Islet of Langerhans (tissue), 1 donor: ENCODE data around the gene VWC2.
"Not testable (repeated sequence)": the region's sequence is repeated elsewhere in the genome, so short reads cannot be mapped to it uniquely, and the experiment has no call there.

Experiments
- FAIRE-seq: peaks from one replicate; lab custom pipeline; 2011; peaks lifted over from hg19 to GRCh38; lab: Jason Lieb, UNC

Gene VWC2

DNA sequence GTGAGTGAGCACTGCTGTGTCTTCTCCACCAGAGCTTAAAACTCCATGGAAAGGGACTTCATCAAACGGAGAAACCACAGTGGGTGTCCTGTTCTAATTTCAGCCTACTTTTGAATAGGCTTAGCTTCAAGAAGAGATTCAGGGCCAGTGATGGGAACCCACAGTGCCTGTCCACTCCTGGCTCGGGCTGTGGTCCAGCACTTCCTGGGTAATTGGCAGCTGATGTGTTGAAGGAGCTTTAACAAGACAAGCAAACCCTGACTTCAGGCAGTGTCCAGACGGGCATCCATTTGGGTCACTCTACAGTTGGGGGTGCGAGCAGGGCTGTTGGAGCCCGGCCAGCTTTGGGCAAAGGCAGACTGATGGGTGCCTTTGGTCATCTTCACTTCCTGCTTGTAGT, 14.5 kb downstream of the VWC2 start:
- no peak for FAIRE-seq

DNA sequence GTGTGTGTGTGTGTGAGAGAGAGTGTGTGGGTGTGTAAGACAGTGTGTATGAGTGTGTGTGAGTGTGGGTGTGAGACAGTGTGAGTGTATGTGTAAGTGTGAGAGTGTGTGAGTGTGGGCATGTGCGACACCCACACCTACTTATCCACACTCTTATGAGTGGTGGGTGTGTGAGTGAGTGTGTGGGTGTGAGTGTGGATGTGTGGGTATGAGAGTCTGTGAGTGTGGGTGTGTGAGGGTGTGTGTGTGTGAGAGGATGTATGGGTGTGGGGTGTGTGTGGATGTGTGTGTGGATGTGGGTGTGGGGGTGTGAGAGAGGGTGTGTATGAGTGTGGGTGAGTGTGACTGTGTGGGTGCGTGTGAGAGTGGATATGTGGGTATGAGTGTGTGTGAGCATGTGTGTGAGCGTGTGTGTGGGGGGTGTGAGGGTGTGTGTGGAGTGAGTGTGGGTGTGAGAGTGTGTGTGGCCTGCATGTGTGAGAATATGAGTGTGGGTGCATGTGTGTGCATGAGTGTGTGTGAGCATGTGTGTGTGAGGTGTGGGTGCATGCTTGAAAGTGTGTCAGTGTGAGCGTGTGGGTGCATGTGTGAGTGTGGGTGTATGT, 15.1 kb downstream of the VWC2 start:
- no peak for FAIRE-seq

DNA sequence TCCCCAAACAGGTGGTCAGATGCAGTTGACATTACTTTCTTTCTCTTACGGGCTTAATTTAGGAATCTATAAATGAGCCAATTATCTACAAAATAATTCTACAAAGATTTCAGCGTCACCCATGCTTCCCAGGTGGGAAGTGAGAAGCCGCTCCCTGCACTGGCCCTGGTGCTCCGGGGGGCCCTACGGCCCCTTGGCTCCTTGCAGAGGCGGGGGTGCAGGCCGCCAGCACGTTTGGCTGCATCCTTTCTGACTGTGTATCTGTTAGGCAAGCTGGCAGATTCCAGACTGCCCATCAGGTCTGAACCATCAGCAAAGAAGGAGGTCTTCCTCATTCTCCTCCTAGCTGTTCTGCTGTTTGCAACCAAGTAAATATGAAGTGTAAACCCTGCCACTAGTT, 16.3 kb downstream of the VWC2 start:
- no peak for FAIRE-seq

DNA sequence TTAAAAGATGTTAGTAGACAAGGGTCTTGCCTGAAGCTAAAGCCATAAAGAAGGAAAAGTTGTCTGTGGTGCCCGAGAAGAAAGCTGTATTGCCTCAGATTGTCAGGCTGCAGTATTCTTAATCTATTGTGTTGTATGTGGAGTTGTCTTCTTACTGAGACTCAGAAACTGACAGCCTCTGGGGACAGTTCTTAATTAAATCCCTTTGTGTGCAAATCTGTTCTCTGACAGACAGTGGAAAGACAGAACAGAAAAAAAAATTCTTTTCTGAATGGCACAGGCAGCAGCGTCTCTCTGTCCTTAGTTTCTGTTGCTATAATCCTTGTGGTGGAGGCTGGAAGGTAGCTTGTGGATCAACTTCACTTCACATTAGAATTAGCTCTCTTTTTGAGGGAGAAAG, 16.8 kb downstream of the VWC2 start:
- no peak for FAIRE-seq

DNA sequence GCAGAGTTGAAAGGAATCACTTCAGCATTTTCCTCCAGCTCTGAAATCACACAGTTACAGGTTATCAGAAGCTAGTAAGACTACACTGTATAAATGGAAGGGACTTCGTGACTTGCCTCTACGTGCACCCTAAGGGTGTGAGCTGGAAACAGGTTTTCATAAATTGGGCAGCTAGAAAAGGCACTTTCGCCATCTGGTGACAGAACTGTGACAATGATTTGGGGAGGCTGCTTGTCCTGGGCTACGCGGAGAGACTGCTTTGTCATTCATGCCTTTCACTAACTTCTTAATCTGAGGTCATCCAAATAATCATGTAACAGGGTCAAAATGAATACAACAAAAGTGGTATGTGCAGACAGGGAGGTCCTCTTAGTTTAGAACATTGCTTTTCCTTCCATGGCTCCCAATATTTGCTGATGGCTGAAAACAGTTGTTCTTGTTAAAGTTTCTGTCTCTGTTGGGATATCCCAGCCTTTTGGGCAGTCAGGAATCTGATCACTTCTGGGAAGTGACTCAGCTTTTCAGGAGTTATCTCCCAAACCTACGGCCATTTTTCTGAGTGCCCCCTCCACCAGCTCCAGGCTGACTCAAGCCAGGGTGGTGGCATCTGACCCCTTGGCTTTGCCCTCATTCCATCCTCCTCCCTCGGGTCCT, 17.8 kb downstream of the VWC2 start:
- no peak for FAIRE-seq

DNA sequence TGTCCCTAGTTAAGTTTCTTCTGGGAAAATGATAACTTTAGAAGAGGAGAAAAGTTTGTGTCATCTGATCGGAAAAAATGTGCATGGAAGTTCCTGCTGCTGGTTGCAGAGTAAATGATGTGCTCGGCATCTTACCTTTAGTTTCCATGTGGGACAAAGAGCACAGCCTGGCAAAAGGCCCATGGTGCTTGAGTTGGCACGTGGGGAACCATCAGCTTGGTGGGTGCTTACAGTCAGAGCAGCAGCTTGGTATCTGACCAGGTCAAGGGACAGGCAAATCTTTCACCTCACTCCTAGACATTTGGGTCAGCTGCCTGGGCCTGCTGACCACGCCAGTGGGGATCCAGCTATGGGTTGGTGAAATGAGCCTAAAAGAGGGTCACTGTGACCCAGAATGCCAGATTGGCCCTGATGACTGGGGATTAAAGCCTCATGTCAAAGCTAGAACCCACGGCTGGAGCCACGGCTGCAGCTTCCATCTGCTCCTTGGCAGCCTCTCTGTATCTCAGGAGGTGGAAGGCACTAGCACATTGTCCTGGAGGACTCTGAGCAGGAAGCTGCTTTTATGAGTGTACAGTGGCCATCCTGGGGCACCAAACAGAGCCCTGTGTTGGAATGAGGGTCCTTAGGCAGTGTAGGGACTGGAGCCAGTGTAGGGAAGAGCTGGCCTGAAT, 24.7 kb downstream of the VWC2 start:
- FAIRE-seq, result no peak

DNA sequence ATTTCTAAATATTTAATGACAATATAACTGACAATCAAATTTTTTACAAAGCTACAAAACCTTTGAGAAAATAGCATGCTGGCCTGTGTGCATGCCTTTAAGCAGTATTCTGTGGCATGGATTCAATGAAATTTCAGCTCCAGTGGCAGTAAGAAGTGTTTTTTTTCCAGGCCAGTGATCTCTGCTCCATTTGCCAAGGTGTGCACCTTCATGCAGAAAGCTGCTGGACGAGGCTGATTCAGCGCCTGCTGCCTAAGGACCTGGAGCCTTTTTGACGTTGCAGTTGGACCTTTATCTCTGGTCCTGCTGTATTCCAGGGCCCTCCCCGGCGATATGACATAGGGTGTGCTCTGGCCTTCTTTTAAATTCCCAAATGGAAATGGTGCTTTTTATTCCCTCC, 26.6 kb downstream of the VWC2 start:
- FAIRE-seq, result no peak

DNA sequence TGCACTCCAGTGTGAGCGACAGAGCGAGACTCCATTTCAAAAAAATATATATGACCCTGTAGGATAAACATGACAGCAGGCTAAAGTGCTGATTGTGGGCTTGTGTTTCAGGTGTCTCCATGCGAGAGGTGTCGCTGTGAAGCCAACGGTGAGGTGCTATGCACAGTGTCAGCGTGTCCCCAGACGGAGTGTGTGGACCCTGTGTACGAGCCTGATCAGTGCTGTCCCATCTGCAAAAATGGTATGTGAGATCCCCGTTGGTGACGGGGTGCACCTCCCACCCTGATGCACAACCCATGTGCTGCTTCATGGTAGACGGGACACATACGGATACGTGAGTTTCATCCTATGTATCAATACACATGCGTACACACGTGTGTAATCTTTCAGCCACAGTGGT, 29.2 kb downstream of the VWC2 start:
- no peak for FAIRE-seq

DNA sequence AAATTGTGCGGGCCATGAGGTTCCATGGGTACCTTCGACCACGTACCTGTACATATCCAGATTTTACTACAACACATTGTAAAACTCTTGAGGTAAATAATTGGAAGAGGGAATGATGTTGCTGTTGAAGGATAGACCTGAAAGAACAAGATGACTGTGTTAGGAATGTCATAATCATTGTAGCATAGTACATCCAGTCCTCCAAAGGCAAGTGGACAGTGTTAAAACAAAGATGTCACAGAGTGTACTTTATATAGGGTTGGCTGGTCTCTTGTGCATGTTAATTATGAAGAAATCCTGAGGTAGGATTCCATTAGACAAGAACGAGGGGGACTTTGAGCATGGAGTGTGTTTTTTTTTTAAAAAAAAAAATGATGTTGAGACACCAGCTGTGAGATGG, 30.4 kb downstream of the VWC2 start:
- FAIRE-seq, result no peak

DNA sequence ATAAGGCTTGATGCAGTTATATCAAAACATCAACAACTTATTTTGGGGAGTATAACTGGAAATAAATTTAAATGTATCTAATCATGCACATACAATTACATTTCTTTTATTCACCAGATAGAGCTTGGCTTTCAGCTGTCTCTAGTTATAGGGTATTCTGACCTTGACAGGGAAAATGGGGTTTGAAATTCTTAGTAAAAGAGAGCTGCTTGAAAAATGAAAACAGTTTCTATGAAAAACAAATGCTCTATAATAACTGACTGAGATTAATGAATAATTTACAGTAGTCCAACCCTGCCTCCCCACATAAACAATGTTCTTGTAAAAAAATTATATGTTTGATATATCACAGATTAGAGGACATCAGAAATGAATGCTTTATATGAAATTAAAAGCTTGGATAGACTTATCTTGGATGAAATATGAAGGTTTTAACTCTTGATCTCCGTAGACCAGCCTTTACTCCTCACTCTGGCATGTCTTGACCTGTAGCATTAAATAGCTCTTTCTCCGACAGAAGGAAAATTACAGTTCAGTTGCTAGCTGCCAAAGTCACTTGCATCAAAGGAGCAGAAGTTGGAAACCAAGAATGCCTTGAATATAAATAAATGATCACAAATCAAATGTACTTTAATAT, 32.1 kb downstream of the VWC2 start:
- no peak for FAIRE-seq

DNA sequence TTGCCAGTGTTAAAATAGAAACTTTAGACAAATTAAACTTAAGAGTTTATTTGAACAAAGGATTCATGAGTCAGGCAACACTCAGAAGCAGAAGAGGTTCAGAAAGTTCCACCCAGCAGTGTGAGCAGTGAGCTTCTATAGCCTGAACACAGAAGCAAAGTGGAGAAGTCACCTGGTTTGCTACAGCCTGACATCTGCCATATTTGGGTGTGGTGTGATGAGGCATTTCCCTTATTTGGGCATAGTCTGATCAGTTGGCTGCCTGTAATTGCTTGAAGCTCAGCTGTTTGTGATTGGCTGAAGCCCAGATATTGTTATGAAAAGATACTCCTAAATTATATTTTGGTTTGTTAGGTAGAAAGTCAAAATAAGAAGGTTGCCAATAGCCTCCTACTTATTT, 39.1 kb downstream of the VWC2 start:
- no peak for FAIRE-seq

DNA sequence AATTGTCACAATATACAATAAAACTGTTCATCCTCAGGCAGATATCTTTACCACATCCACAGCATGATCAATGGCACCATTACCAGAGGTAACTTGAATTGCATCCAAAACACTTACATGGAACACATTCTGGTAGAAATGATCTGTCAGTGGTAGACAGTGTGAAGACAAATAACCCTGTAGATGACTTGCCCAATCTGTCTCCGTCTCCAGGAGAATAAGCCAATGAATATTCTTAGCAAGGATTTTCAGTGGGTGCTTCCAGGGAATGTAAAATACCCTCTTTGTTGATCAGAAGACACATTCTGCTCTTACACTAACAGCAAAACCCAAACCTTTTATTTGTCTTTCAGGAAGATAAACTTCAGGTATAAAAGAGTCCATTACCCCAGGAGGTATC, 43.8 kb downstream of the VWC2 start:
- FAIRE-seq, result no peak

DNA sequence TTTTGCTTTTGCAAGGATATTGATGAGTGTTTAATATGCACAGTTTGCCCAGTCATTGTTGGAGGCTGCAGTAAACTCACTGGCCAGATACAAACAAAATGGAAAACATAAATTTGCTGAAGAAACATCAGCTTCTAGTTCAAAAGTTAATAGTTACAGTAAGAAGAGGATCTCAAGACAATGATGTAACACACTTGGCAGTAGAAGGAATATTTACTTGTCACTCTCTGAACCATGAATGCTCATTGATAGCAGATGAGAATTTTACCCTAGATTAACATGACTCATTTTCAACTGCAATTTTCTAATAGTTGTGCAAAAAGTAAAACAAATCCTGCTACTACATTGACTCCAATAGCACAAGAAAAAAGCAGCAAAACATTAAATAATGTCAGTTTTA, 47.7 kb downstream of the VWC2 start:
- no peak for FAIRE-seq

DNA sequence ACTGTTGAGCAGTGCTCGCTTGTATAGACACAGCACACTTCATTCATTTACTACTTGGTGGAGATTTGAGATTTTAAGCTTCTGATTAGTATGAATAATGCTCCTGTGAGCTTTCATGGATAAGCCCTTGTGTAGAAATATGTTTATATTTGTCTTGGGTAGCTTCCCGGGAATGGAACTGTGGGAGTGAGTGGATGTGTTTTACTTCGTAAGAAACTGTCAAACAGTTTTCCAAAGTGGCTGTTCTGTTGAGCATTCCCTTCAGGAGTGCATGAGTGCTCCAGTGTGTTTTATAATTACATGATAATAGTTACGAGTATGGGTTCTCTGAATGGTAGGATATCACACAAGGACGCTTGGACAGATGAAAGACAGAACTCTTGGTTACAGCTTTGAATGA, 49.4 kb downstream of the VWC2 start:
- no peak for FAIRE-seq

DNA sequence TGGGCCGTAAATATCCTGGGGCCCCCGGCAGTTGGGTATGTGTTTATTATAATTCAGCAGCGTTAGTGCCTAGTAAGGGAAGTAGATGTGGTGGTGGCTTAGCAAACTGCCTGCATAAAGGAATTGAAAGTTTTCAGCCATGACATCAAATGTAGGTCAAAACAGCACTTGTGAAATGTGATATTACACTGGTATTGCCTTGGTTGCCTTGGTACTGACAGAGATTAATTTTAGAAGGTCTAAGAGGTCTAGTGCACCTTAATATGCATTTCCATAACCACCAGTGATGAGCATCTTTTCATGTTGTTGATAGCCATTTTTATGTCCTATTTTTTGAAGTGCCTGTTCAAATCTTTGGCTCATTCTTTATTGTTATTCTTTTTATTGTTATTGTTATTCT, 50.1 kb downstream of the VWC2 start:
- no peak for FAIRE-seq

DNA sequence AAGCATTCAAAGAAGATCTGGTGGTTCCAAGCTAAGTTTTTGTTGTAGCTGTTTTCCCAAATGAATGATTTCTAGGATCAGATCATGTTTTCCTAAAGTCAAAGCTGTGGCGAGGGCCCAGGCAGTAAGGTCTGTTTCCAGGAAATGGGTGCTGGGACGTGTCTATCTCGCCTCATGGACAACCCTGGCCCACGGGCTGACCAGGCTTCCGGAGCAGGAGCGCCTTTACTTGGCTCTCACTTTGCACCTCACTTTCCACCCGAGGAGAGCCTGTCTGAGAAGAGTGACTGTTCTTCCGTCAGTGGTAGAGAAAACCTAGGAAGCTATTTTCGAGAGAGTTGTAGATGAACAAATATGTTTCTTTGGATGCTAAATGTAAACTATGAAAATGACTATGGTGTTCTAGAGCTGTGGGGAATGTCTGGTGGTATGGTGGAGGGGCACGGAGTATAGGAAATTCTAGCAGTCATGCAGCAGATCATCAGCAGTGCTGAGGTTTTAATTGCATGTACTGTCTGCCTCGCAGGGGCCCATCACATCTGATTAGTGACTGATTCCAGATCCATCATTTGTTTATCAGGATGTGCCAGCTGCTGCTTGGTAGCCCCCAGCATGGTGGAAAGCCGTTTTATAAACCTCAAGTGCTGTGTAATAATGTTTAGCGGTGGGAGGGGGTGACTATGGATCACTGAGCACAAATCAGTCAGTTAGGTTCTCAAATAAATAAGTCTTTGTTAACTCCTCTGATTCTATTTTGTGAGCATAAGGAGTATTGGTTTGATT, 66.6 kb downstream of the VWC2 start:
- FAIRE-seq, result no peak

DNA sequence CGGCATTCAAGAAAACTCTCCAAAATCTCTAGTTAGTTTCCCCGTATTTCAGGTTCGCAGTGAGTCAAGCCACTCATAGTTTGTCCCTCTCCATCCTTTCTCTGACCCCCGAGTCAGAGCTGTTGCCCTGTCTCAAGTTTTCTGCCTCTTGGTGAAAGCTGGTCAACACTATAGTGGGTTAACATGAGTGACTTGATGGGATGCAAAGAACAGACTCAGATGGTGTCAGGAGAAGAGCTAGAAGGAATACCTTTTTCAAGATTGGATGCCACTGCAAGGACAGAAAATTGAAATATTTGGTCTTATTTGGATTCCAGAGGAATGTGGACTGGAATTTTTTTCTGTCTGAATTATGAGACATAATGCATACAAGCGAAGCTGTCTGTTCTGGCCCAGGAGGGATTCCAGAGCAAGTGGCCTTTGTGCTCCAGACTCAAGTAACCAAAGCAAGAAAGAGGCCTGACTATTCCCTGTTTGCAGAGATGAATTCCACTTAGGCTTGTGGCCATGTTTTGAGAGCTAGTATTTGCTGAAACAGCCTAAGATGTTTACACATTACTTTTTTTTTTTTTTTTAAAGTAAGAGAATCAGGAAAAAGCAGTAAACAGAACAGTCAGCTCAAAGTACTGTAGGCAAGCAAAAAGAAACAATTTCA, 67.4 kb downstream of the VWC2 start:
- no peak for FAIRE-seq

DNA sequence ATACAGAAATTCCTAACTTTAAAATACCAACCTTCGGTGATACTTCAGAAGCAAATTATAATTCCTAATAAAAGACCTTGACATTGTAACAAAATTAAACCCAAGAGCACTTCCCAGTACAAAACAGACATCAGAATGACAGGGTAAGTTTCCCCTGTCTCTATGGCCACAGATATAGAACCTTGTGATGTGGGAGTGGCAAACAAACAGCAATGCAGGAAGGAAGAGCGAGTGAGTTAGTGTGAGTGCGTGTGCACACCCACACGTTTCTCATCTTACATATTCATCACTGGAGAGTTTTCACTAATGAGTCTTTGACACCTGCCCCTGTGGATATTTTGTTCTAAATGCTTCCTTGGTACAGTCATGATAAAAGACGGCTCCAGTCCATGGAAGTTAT, 72.2 kb downstream of the VWC2 start:
- no peak for FAIRE-seq

DNA sequence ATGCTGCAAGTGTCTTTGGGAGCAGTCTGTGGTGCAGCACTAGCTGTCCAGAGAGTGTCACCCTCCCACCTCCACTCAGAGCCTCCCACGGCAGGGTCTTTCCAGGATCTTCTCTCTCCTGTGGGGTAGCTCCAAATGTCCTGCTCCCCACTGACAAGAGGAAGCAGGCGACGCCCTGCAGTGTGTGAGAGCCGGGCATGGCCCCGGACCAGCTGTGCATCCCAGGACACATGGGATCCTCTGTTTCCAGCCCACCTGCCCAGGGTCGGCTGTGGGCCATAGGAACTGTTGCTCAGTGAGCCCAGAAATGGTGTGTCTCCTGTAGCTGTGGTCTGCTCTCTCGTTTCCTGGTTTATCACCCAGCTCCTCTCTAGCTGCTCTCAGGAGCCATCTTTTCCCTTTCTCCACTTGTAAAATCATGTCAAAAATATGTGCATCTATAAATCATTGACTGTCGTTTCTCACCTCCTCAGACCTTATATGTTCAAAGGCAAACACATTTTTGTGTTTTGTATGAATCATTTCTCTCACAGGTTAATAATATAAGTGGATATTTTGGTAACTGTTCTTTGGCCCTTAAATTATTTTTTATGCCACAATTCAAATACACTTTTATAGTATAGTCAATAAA, 74.9 kb downstream of the VWC2 start:
- FAIRE-seq, result no peak

DNA sequence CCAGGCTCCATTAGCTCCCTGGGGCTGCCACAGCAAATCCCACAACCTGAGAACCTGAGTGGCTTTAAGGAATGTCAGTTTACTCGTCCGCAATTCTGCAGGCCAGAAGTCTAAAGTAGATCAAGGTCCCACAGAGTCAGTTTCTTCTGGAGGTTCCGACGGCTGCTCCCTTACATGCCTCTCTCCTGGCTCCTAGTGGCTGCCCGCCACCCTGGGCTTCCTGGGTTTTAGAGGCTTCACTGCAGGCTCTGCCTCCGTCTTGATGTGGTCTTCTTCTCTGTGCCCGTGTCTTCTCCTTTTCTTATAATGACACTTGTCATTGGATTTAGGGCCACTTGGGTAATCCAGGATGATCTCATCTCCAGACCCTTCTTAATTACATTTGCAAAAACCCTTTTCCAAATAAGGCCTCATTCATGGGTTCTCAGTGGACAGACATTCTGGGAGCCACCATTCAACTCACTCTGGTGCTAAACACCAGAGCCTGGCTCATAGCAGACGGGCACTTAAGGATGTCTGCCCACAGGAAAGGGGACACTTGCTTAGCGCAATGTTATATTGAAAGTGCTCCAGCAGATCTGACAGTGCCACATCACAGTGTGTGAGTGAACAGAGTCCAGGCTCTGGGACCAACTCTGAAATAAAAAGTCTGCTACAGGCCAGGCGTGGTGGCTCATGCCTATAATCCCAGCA, 77.6 kb downstream of the VWC2 start:
- FAIRE-seq, result no peak

DNA sequence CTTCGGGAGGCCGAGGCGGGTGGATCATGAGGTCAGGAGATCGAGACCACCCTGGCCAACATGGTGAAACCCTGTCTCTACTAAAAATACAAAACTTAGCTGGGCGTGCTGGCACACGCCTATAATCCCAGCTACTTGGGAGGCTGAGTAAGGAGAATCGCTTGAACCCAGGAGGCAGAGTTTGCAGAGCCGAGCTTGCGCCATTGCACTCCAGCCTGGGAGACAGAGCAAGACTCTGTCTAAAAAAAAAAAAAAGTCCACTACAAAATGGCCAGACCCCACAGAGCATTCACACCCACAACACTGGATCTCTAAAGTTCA, 78.1 kb downstream of the VWC2 start:
- FAIRE-seq, result not testable (repeated sequence)
